PFSK-1 (cell line): ENCODE results near the gene TEX52.

Source experiments
- POLR2AphosphoS5 ChIP-seq: IDR thresholded peaks from 2 replicates; pipeline ENCODE4 v1.6.1; 2012; ENCODE audit warnings: low read depth, mild to moderate bottlenecking, control low read depth, low read length, moderate library complexity
- TAF1 ChIP-seq: IDR thresholded peaks from 2 replicates; pipeline ENCODE4 v1.6.1; 2012; ENCODE audit warnings: low read length, control low read depth, borderline replicate concordance; ENCODE audit not compliant: insufficient read depth

- TF ChIP-seq TAF1: no peak
- TF ChIP-seq POLR2AphosphoS5: no peak
Measured at GRCh38 chr12:2900642-2901041, 43.8 kb upstream of the TEX52 start.
